ENCODE results near the gene SLCO2A1.

- TF ChIP-seq CTCF (IDR thresholded peaks at IDR 0.05) (no peak), POLR2A (IDR thresholded peaks at IDR 0.05) (no peak)
Observed at GRCh38 chr3:134075846-134076245, 46.1 kb upstream of the SLCO2A1 start.
